ENCODE results near the gene UACA.
"Not testable (repeated sequence)": the region's sequence is repeated elsewhere in the genome, so short reads cannot be mapped to it uniquely, and the experiment has no call there.

The UACA gene

GRCh38 chr15:70669006-70669602 lies 94.3 kb downstream of the UACA start:
- no peak for TF ChIP-seq CTCF (IDR thresholded peaks at IDR 0.05)
- DNase-seq (ENCODE audit: low spot score): no peak
- no peak overlapping the region for H3K4me3 ChIP-seq
- H3K27ac ChIP-seq: no peak overlapping the region

- no peak for TF ChIP-seq CTCF (IDR thresholded peaks at IDR 0.05)
- H3K27ac ChIP-seq: no peak overlapping the region
- DNase-seq (ENCODE audit: low spot score): no peak
- no peak overlapping the region for H3K4me3 ChIP-seq
Measured at GRCh38 chr15:70665599-70665998, 97.8 kb downstream of the UACA start.

DNA sequence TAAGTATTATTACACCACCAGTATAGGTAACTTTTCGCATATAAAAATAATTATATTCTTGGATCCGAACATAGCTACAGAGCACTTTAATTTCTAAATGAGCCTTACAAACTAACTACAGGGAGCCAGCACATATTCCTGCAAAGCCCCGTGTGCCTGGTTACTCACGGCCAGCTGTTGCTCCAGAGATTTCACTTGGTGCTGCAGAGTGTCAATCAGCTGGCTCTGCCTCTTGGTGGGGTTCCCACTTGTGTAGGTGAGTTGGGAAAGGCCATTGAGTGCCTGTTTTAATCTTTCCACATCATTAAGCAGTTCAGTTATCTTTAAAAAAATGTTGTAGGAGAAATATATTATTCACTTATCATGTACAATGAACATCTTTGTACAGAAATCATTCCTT lies 98.9 kb downstream of the UACA start:
- Histone ChIP-seq H3K27ac (no peak overlapping the region), H3K4me3 (no peak overlapping the region)
- no peak for DNase-seq (ENCODE audit: low spot score)
- TF ChIP-seq CTCF (IDR thresholded peaks at IDR 0.05): no peak

DNA sequence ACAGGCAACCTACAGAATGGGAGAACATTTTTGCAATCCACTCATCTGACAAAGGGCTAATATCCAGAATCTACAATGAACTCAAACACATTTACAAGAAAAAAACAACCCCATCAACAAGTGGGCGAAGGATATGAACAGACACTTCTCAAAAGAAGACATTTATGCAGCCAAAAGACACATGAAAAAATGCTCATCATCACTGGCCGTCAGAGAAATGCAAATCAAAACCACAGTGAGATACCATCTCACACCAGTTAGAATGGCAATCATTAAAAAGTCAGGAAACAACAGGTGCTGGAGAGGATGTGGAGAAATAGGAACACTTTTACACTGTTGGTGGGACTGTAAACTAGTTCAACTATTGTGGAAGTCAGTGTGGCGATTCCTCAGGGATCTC lies 100.3 kb downstream of the UACA start:
- not testable (repeated sequence) for H3K27ac ChIP-seq; H3K4me3 ChIP-seq; DNase-seq (ENCODE audit: low spot score)

DNA sequence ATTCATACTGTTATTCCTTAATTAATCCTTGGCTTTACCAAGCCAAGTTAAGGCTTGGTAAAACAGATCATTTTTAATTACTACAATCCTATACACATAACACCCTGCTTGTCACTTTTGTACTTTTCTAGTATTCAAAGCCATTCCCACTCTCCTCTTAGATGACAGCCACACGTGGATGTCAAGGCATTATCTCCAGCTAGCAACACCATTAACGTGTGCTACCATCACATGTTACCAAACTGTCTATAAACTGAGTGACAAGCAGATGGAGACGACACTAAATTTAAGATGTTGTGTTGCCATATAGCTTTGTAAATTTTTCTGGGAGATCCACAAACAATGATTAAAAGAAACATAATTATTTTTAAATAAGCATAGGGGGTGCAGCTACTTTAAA lies 103.7 kb downstream of the UACA start:
- Histone ChIP-seq H3K4me3 (no peak overlapping the region), H3K27ac (no peak overlapping the region)
- no peak for DNase-seq (ENCODE audit: low spot score)
- no peak for TF ChIP-seq CTCF (IDR thresholded peaks at IDR 0.05)

DNA sequence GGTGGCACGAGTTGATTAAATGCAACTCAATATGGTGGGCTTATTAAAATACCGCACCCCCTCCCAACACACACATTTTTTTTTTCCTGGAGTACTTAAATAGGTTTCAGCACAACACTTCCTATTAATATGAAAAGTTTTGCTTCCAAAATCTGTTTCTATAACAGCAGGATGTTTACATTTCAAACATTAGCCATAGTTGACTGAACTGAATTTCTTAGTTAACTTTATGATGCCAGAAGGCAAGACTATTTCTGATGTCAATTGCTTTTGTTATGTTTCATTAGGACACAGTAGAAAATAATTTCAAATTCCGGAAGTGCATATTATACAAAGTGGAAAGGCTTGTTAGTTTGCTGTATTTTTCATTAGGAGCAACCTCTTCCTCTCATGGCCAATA lies 104.7 kb downstream of the UACA start:
- no peak for DNase-seq (ENCODE audit: low spot score)
- no peak overlapping the region for H3K4me3 ChIP-seq
- TF ChIP-seq CTCF (IDR thresholded peaks at IDR 0.05): no peak
- no peak overlapping the region for H3K27ac ChIP-seq

DNA sequence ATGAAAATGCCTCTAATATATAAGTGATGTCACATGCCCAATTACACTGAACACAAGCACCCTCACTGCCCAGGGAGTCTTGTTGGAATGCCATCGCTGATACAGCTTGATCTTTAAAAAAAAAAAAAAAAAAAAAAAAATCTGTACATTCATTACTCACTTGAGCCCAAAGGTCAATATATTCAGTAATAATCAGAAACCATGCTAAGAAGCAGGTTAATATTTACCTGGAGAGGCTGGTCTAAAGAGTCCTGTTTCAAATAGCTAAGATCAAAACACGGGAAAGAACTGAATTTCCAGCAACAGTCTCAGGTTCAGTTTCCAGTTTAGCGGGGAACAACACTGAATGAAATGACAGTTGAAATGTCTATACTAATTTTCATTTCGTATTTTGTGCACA lies 109.9 kb downstream of the UACA start:
- Histone ChIP-seq H3K27ac (no peak overlapping the region), H3K4me3 (no peak overlapping the region)
- no peak for DNase-seq (ENCODE audit: low spot score)
- TF ChIP-seq CTCF (IDR thresholded peaks at IDR 0.05): no peak

DNA sequence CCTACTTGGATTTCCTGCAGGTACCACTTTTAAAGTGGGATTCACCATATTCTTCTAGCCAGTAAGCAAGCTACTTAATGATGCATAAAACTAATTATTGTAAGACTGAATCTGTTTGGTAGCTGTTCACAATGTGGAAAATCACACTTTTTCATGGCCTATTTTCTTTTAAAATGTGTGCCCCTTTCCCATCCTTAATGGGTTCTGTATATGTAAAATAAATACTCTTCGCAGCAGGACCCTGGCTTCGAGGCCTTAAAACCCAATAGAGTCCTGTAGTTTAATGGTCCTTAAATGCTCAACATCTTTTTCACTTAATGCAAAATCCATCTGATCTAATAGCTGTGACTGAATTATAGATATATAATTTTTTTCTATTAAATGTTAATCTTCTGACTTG lies 111.0 kb downstream of the UACA start:
- no peak for TF ChIP-seq CTCF (IDR thresholded peaks at IDR 0.05)
- H3K4me3 ChIP-seq: no peak overlapping the region
- DNase-seq (ENCODE audit: low spot score): no peak
- no peak overlapping the region for H3K27ac ChIP-seq

Measured in coronary artery (tissue), 2 donors.